K562 (cell line): ENCODE data around the gene PRPF39. TPM values are rescaled to one million over a fixed set of nuclear protein-coding genes. Genes with fewer than 3 reads are reported as not detected.

Source experiments
- ASH1L ChIP-seq: fragments of 450-650 bp; IDR thresholded peaks from 2 replicates; pipeline ENCODE4 v1.6.1; 2018; ENCODE audit warnings: borderline replicate concordance, mild to moderate bottlenecking, low read depth; ENCODE audit not compliant: partially characterized antibody
- ATF7 ChIP-seq: fragments of 450-650 bp; IDR thresholded peaks from 2 replicates; pipeline ENCODE4 v1.7.1; 2014; ENCODE audit warnings: mild to moderate bottlenecking, moderate library complexity
- CC2D1A ChIP-seq: fragments of 450-650 bp; IDR thresholded peaks from 2 replicates; pipeline ENCODE4 v1.6.1; 2017; ENCODE audit warnings: mild to moderate bottlenecking
- CEBPB ChIP-seq: fragments of 450-650 bp; IDR thresholded peaks from 2 replicates; pipeline ENCODE4 v1.6.1; 2016; ENCODE audit warnings: missing genetic modification characterization, missing compliant biosample characterization
- FOXM1 ChIP-seq, 2 experiments: fragments of 450-650 bp in 1 of 2; sonication (generic) in 1 of 2; formaldehyde crosslinking in 1 of 2; IDR thresholded peaks; 2 replicates each; pipeline versions ENCODE4 v1.6.1 to v1.9.0; 2017 to 2022; ENCODE audit warnings: low read depth in 2 of 2, mild to moderate bottlenecking in 2 of 2, missing genetic modification reagents in 1 of 2, moderate library complexity in 1 of 2
- HCFC1 ChIP-seq: IDR thresholded peaks from 2 replicates; pipeline ENCODE4 v1.6.1; 2012; ENCODE audit warnings: low read depth, low read length, improper control_type of control experiment
- KAT8 ChIP-seq: fragments of 450-650 bp; IDR thresholded peaks from 2 replicates; pipeline ENCODE4 v1.6.1; 2016; ENCODE audit warnings: low read depth, mild to moderate bottlenecking
- MBD2 ChIP-seq: sonication (generic); IDR thresholded peaks from 2 replicates; pipeline ENCODE4 v1.6.1; 2016; ENCODE audit warnings: low read depth, borderline replicate concordance
- PCBP2 ChIP-seq: fragments of 200-400 bp; formaldehyde crosslinking; IDR thresholded peaks from 2 replicates; pipeline ENCODE4 v1.6.1; 2018; ENCODE audit warnings: low read length, low read depth, mild to moderate bottlenecking, moderate library complexity; ENCODE audit not compliant: poor library complexity, severe bottlenecking
- POLR2A ChIP-seq: fragments of 450-650 bp; conservative IDR thresholded peaks from 2 replicates; pipeline ENCODE4 v1.6.1; 2016
- POLR2AphosphoS2 ChIP-seq: IDR thresholded peaks from 2 replicates; pipeline ENCODE4 v1.6.1; 2012; ENCODE audit warnings: low read length, improper control_type of control experiment
- POU5F1 ChIP-seq: fragments of 150-350 bp; IDR thresholded peaks from 2 replicates; pipeline ENCODE4 v1.6.1; 2014; ENCODE audit warnings: borderline replicate concordance, low read length, low read depth, mild to moderate bottlenecking; ENCODE audit not compliant: partially characterized antibody
- RBBP5 ChIP-seq: fragments of 200-600 bp; sonication (generic); IDR thresholded peaks from 2 replicates; pipeline ENCODE4 v1.6.1; 2012; ENCODE audit warnings: borderline replicate concordance, mild to moderate bottlenecking, low read length, control low read depth, inconsistent platforms; ENCODE audit not compliant: insufficient read depth, poor library complexity, severe bottlenecking
- RFX7 ChIP-seq: fragments of 250-450 bp; sonication (Bioruptor Pico); IDR thresholded peaks from 2 replicates; pipeline ENCODE4 v1.5.1; 2021; ENCODE audit warnings: mild to moderate bottlenecking
- TAL1 ChIP-seq: fragments of 450-650 bp; IDR thresholded peaks from 2 replicates; pipeline ENCODE4 v1.6.1; 2016; ENCODE audit warnings: mild to moderate bottlenecking
- polyA plus RNA-seq, 8 experiments: library from polyadenylated mRNA; depleted of rRNA in 4 of 8; stranded (reverse) in 5 of 8; unstranded in 3 of 8; fragments of >200 nt; fragmentation: Nextera tagmentation in 2 of 8; fragmentation: Illumina TruSeq in 1 of 8; extraction: Ambion mirVana in 2 of 8; extraction: Trizol in 1 of 8; gene quantifications; 2 replicates each; pipeline versions ENCODE4 v1.2.1 to v1.2.3, GENCODE V29; 2011 to 2014; ENCODE audit warnings: inconsistent platforms in 1 of 8, missing spikeins in 1 of 8
- total RNA-seq, 7 experiments: library from RNA; depleted of rRNA in 6 of 7; stranded (reverse); fragments of >200 nt in 6 of 7; fragmentation: Illumina TruSeq in 2 of 7; extraction: Trizol in 2 of 7; gene quantifications; 2 replicates each; pipeline versions ENCODE4 v1.2.1 to v1.2.3, GENCODE V29; 2011 to 2021; ENCODE audit warnings: low replicate concordance in 1 of 7
- TF ChIP-seq, protein P1 (sequence below): sonication (generic); formaldehyde crosslinking; IDR thresholded peaks from 2 replicates; pipeline ENCODE4 v1.8.0; 2023; ENCODE audit warnings: mild to moderate bottlenecking, missing genetic modification reagents
- TF ChIP-seq, protein P2 (sequence below), 2 experiments: fragments of 450-650 bp; conservative IDR thresholded peaks; 2 replicates each; pipeline ENCODE4 v1.6.1; 2017; ENCODE audit warnings: mild to moderate bottlenecking in 2 of 2, moderate library complexity in 2 of 2
- TF ChIP-seq, protein P3 (sequence below): sonication (generic); formaldehyde crosslinking; IDR thresholded peaks from 2 replicates; pipeline ENCODE4 v1.8.0; 2022; ENCODE audit warnings: mild to moderate bottlenecking, missing genetic modification reagents
- TF ChIP-seq, protein P4 (sequence below): fragments of 450-650 bp; IDR thresholded peaks from 2 replicates; pipeline ENCODE4 v1.6.1; 2016
- TF ChIP-seq, protein P5 (sequence below), 2 experiments: IDR thresholded peaks in 1 of 2; conservative IDR thresholded peaks in 1 of 2; 2 replicates each; pipeline ENCODE4 v1.6.1; 2016; ENCODE audit warnings: low read depth in 2 of 2, mild to moderate bottlenecking in 1 of 2, missing compliant biosample characterization in 1 of 2, missing genetic modification characterization in 1 of 2, moderate library complexity in 1 of 2

Gene PRPF39
- total and polyA plus RNA-seq, 9 of the 15 experiments (the other 6 are each of a cell fraction or from before 2014, with no cell fraction given) = 13.3 to 50.4 (median 24.8) TPM

DNA sequence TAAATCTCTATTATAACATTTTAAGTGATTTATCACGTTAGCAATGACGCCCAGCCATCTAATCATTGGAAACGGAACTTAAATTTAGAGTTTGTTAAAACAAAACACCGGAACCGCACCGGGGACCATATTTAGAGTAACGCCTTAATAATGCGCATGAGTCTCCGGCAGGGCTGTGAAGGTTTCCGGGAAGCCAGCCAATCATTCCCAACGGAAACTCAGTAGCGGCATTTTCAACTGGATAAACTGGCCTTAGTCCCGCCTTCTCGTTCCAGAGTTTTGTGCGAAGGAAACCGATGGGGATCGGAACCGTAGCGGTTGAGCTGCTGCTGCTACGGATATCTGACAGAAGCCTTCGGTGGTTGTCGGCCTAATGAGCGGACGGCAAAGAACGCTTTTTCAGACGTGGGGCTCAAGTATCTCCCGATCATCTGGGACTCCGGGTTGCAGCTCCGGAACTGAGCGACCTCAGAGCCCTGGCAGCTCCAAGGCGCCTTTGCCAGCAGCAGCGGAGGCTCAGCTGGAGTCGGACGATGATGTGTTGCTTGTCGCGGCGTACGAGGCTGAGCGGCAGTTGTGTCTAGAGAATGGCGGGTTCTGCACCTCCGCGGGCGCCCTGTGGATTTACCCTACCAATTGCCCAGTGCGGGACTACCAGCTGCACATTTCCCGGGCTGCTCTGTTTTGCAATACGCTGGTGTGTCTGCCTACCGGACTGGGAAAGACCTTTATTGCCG is 51.9 kb downstream of the PRPF39 start, which contains the start of gene FANCM (continued):
- TF ChIP-seq RFX7 (CRISPR knock-in tag) = no peak
- TF ChIP-seq TAL1 = no peak
- no peak for TF ChIP-seq CEBPB (tag)
- TF ChIP-seq HCFC1 = peak; percentile 66
- TF ChIP-seq, protein P1, sequence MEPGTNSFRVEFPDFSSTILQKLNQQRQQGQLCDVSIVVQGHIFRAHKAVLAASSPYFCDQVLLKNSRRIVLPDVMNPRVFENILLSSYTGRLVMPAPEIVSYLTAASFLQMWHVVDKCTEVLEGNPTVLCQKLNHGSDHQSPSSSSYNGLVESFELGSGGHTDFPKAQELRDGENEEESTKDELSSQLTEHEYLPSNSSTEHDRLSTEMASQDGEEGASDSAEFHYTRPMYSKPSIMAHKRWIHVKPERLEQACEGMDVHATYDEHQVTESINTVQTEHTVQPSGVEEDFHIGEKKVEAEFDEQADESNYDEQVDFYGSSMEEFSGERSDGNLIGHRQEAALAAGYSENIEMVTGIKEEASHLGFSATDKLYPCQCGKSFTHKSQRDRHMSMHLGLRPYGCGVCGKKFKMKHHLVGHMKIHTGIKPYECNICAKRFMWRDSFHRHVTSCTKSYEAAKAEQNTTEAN (CRISPR knock-in tag) = no peak
- TF ChIP-seq FOXM1 (IDR thresholded peaks at IDR 0.05; ENCODE audit: low read depth) = peak; percentile 63
- TF ChIP-seq FOXM1 (CRISPR knock-in tag; IDR thresholded peaks at IDR 0.05; ENCODE audit: low read depth) = no peak
- peak; percentile 47 for TF ChIP-seq ASH1L
- 0 out of 2 replicates have a peak, but pooled peaks have one; percentile 12 for TF ChIP-seq CC2D1A
- no peak for TF ChIP-seq KAT8
- TF ChIP-seq, protein P2, sequence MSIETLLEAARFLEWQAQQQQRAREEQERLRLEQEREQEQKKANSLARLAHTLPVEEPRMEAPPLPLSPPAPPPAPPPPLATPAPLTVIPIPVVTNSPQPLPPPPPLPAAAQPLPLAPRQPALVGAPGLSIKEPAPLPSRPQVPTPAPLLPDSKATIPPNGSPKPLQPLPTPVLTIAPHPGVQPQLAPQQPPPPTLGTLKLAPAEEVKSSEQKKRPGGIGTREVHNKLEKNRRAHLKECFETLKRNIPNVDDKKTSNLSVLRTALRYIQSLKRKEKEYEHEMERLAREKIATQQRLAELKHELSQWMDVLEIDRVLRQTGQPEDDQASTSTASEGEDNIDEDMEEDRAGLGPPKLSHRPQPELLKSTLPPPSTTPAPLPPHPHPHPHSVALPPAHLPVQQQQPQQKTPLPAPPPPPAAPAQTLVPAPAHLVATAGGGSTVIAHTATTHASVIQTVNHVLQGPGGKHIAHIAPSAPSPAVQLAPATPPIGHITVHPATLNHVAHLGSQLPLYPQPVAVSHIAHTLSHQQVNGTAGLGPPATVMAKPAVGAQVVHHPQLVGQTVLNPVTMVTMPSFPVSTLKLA (conservative IDR thresholded peaks at IDR 0.05) = peak; percentile 52 to 73
- TF ChIP-seq, protein P3, sequence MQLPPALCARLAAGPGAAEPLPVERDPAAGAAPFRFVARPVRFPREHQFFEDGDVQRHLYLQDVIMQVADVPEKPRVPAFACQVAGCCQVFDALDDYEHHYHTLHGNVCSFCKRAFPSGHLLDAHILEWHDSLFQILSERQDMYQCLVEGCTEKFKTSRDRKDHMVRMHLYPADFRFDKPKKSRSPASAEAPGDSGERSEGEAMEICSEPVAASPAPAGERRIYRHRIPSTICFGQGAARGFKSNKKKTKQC (CRISPR knock-in tag) = no peak
- TF ChIP-seq POLR2AphosphoS2 = no peak
- TF ChIP-seq POLR2A = peak; percentile 83
- TF ChIP-seq PCBP2 = no peak
- TF ChIP-seq, protein P4, sequence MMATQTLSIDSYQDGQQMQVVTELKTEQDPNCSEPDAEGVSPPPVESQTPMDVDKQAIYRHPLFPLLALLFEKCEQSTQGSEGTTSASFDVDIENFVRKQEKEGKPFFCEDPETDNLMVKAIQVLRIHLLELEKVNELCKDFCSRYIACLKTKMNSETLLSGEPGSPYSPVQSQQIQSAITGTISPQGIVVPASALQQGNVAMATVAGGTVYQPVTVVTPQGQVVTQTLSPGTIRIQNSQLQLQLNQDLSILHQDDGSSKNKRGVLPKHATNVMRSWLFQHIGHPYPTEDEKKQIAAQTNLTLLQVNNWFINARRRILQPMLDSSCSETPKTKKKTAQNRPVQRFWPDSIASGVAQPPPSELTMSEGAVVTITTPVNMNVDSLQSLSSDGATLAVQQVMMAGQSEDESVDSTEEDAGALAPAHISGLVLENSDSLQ = peak; percentile 79
- TF ChIP-seq ATF7 = no peak
- TF ChIP-seq, protein P5, sequence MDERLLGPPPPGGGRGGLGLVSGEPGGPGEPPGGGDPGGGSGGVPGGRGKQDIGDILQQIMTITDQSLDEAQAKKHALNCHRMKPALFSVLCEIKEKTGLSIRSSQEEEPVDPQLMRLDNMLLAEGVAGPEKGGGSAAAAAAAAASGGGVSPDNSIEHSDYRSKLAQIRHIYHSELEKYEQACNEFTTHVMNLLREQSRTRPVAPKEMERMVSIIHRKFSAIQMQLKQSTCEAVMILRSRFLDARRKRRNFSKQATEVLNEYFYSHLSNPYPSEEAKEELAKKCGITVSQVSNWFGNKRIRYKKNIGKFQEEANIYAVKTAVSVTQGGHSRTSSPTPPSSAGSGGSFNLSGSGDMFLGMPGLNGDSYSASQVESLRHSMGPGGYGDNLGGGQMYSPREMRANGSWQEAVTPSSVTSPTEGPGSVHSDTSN (CRISPR knock-in tag; IDR thresholded peaks at IDR 0.05; ENCODE audit: low read depth) = no peak
- TF ChIP-seq, protein P5 (tag; conservative IDR thresholded peaks at IDR 0.05; ENCODE audit: low read depth) = peak; percentile 70
- peak; percentile 88 for TF ChIP-seq RBBP5
- TF ChIP-seq POU5F1 = no peak
- 0 out of 2 replicates have a peak, but pooled peaks have one; percentile 27 for TF ChIP-seq MBD2
